Brain microvascular endothelial cell (primary cell): Measurements from ENCODE around the gene ZYX.
"Not testable (repeated sequence)": the region's sequence is repeated elsewhere in the genome, so short reads cannot be mapped to it uniquely, and the experiment has no call there.

ENCODE experiments used
- DNase-seq: peaks from one replicate; pipeline ENCODE4 v3.0.0-alpha.2; 2020
- H3K27ac ChIP-seq: fragments of 250-450 bp; sonication (Bioruptor Pico); 2 replicates; pipeline ENCODE4 v1.5.1; 2020; ENCODE audit warnings: mild to moderate bottlenecking, moderate library complexity
- H3K27me3 ChIP-seq: fragments of 250-450 bp; sonication (Bioruptor Pico); replicated peaks from 2 replicates; pipeline ENCODE4 v1.5.1; 2020; ENCODE audit warnings: mild to moderate bottlenecking
- H3K36me3 ChIP-seq: fragments of 250-450 bp; sonication (Bioruptor Pico); replicated peaks from 2 replicates; pipeline ENCODE4 v1.5.1; 2020; ENCODE audit warnings: mild to moderate bottlenecking
- H3K4me3 ChIP-seq: 2 replicates; pipeline ENCODE4 v1.5.1; 2011; ENCODE audit warnings: low read depth, mild to moderate bottlenecking, control low read depth, low read length, moderate library complexity
- CTCF ChIP-seq: IDR thresholded peaks from 2 replicates; pipeline ENCODE4 v1.5.1; 2011; ENCODE audit warnings: low read depth, mild to moderate bottlenecking, moderate library complexity, low read length, control low read depth, inconsistent platforms; ENCODE audit errors: missing control alignments
- in situ Hi-C: cut with HindIII; loops from 2 replicates; pipeline ENCODE4 v1.10.0; 2017; ENCODE audit warnings: low sequenced_read_pairs, low pct_ligation_motif_present

ZYX gene

GRCh38 chr7:143422033-143422432 lies 40.9 kb downstream of the ZYX start:
- no peak for DNase-seq
- TF ChIP-seq CTCF = no peak
- no peaks in the 10 kb centered on the region for H3K27me3 ChIP-seq
- in situ Hi-C loops = no loop called here
- H3K27ac ChIP-seq = no peak overlapping the region
- H3K4me3 ChIP-seq = no peak overlapping the region
- H3K36me3 ChIP-seq = no peaks in the 10 kb centered on the region

- H3K27ac ChIP-seq, H3K36me3 ChIP-seq, DNase-seq, H3K4me3 ChIP-seq, in situ Hi-C loops, H3K27me3 ChIP-seq: not testable (repeated sequence)
These were observed 43.3 kb downstream of the ZYX start for GRCh38 chr7:143424476-143424875.

GRCh38 chr7:143426479-143427142 lies 45.5 kb downstream of the ZYX start:
- in situ Hi-C loops = no loop called here

GRCh38 chr7:143429770-143430698 lies 48.9 kb downstream of the ZYX start:
- no peak for DNase-seq
- in situ Hi-C loops = no loop called here
- H3K27me3 ChIP-seq = no peaks in the 10 kb centered on the region
- H3K4me3 ChIP-seq = no peak overlapping the region
- no peak overlapping the region for H3K27ac ChIP-seq
- H3K36me3 ChIP-seq = no peaks in the 10 kb centered on the region
- TF ChIP-seq CTCF = no peak

More at GRCh38 chr7:143426479-143427142, 45.5 kb downstream of the ZYX start:
- Histone ChIP-seq H3K27ac (no peak overlapping the region), H3K4me3 (no peak overlapping the region), H3K27me3 (no peaks in the 10 kb centered on the region), H3K36me3 (no peaks in the 10 kb centered on the region)
- TF ChIP-seq CTCF = no peak
- DNase-seq = no peak

GRCh38 chr7:143431109-143431508 lies 50.0 kb downstream of the ZYX start:
- H3K4me3 ChIP-seq = no peak overlapping the region
- in situ Hi-C loops = no loop called here
- H3K27ac ChIP-seq = no peak overlapping the region

More at GRCh38 chr7:143431109-143431508, 50.0 kb downstream of the ZYX start:
- DNase-seq = no peak
- Histone ChIP-seq H3K36me3 (no peaks in the 10 kb centered on the region), H3K27me3 (no peaks in the 10 kb centered on the region)
- TF ChIP-seq CTCF = no peak
